DOHH2 (cell line): ENCODE data around the gene SCRN3.
"Not testable (repeated sequence)": the region's sequence is repeated elsewhere in the genome, so short reads cannot be mapped to it uniquely, and the experiment has no call there.

Experiments
- CTCF ChIP-seq: fragments of 200-600 bp; sonication (generic); IDR thresholded peaks from one replicate; pipeline ENCODE4 v1.5.1; 2014; ENCODE audit warnings: antibody characterized with exemption, mild to moderate bottlenecking, low read depth, low read length; ENCODE audit not compliant: poor library complexity, severe bottlenecking
- EZH2phosphoT487 ChIP-seq: fragments of 200-600 bp; sonication (generic); IDR thresholded peaks from 2 replicates; pipeline ENCODE4 v1.6.1; 2017; ENCODE audit warnings: borderline replicate concordance, mild to moderate bottlenecking, antibody characterized with exemption, low read length, moderate library complexity, mixed read lengths

- not testable (repeated sequence) for TF ChIP-seq CTCF, EZH2phosphoT487
These were observed 31.9 kb upstream of the SCRN3 start for GRCh38 chr2:174363492-174364225.
